HG02938 (cell line): ENCODE data around the gene ZNF672.

Experiments
- ATAC-seq: cut with Tn5 transposase; IDR thresholded peaks from one replicate; pipeline ENCODE4 v1.9.1; 2021; ENCODE audit warnings: mild to moderate bottlenecking, moderate library complexity; ENCODE audit not compliant: unreplicated experiment

Gene ZNF672

GRCh38 chr1:248831842-248832241 is 6.2 kb upstream of the ZNF672 start:
- ATAC-seq: no peak

- ATAC-seq: no peak
Measured at GRCh38 chr1:248834343-248834940, 3.6 kb upstream of the ZNF672 start.

GRCh38 chr1:248837045-248837780 is 811 bp upstream of the ZNF672 start:
- ATAC-seq: no peak

GRCh38 chr1:248838357-248839167 is 538 bp downstream of the ZNF672 start:
- ATAC-seq: peak; percentile 61

GRCh38 chr1:248839168-248839555 is 1.1 kb downstream of the ZNF672 start:
- ATAC-seq: no peak

- ATAC-seq: no peak
Measured at GRCh38 chr1:248840946-248841345, 2.9 kb downstream of the ZNF672 start.

- no peak for ATAC-seq
Measured at GRCh38 chr1:248841702-248842395, 3.8 kb downstream of the ZNF672 start.

GRCh38 chr1:248842781-248843331 is 4.8 kb downstream of the ZNF672 start:
- no peak for ATAC-seq

GRCh38 chr1:248843687-248844086 is 5.7 kb downstream of the ZNF672 start:
- no peak for ATAC-seq

- no peak for ATAC-seq
Measured at GRCh38 chr1:248844526-248844925, 6.5 kb downstream of the ZNF672 start.

- ATAC-seq: no peak
Measured at GRCh38 chr1:248847181-248847955, 9.3 kb downstream of the ZNF672 start.

GRCh38 chr1:248847956-248848561 is 10.0 kb downstream of the ZNF672 start:
- no peak for ATAC-seq

- ATAC-seq: no peak
Measured at GRCh38 chr1:248848602-248849001, 10.6 kb downstream of the ZNF672 start.

- no peak for ATAC-seq
Measured at GRCh38 chr1:248849152-248849551, 11.1 kb downstream of the ZNF672 start.

- no peak for ATAC-seq
Measured at GRCh38 chr1:248849637-248850036, 11.6 kb downstream of the ZNF672 start.

- ATAC-seq: no peak
Measured at GRCh38 chr1:248850124-248850523, 12.1 kb downstream of the ZNF672 start.

GRCh38 chr1:248850536-248851251 is 12.7 kb downstream of the ZNF672 start:
- ATAC-seq: no peak

GRCh38 chr1:248851390-248851789 is 13.4 kb downstream of the ZNF672 start:
- no peak for ATAC-seq
